Right kidney (tissue), 9 donors: ENCODE measurements around the gene TRIB2.
"Not testable (repeated sequence)": the region's sequence is repeated elsewhere in the genome, so short reads cannot be mapped to it uniquely, and the experiment has no call there.

Experiments used
- DNase-seq: peaks from one replicate; pipeline ENCODE4 v3.0.0-alpha.2; 2016
- long read RNA-seq, 8 donors: transcript quantifications; one replicate each; lab custom pipeline, GENCODE V29; 2026

The TRIB2 gene
- long read RNA-seq, donor 1, full-length matches to known transcripts, result 37 of 43 reads
- long read RNA-seq, donor 1, partial matches to known transcripts, result 0 of 43 reads
- long read RNA-seq, donor 1, other reads (novel, unspliced or antisense), result 6 of 43 reads
- long read RNA-seq, donor 2, full-length matches to known transcripts, result 11 of 11 reads
- long read RNA-seq, donor 2, partial matches to known transcripts, result 0 of 11 reads
- long read RNA-seq, donor 2, other reads (novel, unspliced or antisense), result 0 of 11 reads
- long read RNA-seq, donor 3, full-length matches to known transcripts, result 17 of 120 reads
- long read RNA-seq, donor 3, partial matches to known transcripts, result 103 of 120 reads
- long read RNA-seq, donor 3, other reads (novel, unspliced or antisense), result 0 of 120 reads
- long read RNA-seq, donor 4, full-length matches to known transcripts, result 49 of 58 reads
- long read RNA-seq, donor 4, partial matches to known transcripts, result 9 of 58 reads
- long read RNA-seq, donor 4, other reads (novel, unspliced or antisense), result 0 of 58 reads
- long read RNA-seq, donor 5, full-length matches to known transcripts, result 37 of 37 reads
- long read RNA-seq, donor 5, partial matches to known transcripts, result 0 of 37 reads
- long read RNA-seq, donor 5, other reads (novel, unspliced or antisense), result 0 of 37 reads
- long read RNA-seq, donor 6, full-length matches to known transcripts, result 56 of 68 reads
- long read RNA-seq, donor 6, partial matches to known transcripts, result 12 of 68 reads
- long read RNA-seq, donor 6, other reads (novel, unspliced or antisense), result 0 of 68 reads
- long read RNA-seq, donor 7, full-length matches to known transcripts, result 85 of 338 reads
- long read RNA-seq, donor 7, partial matches to known transcripts, result 253 of 338 reads
- long read RNA-seq, donor 7, other reads (novel, unspliced or antisense), result 0 of 338 reads
- long read RNA-seq, donor 8, full-length matches to known transcripts, result 34 of 34 reads
- long read RNA-seq, donor 8, partial matches to known transcripts, result 0 of 34 reads
- long read RNA-seq, donor 8, other reads (novel, unspliced or antisense), result 0 of 34 reads

GRCh38 chr2:12716282-12717190 lies at the start of gene TRIB2:
TRIB2 (plus strand) TSS chr2:12716936; CDS start chr2:12718308, 1,372 bp downstream.
- peak; percentile 99 for DNase-seq

GRCh38 chr2:12669036-12669435 lies 47.7 kb upstream of the TRIB2 start:
- no peak for DNase-seq

GRCh38 chr2:12672711-12673315 lies 43.9 kb upstream of the TRIB2 start:
- DNase-seq, result no peak

GRCh38 chr2:12674644-12675328 lies 42.0 kb upstream of the TRIB2 start:
- DNase-seq, result no peak

- DNase-seq, result no peak
These were observed 41.4 kb upstream of the TRIB2 start for GRCh38 chr2:12675352-12675795.

- DNase-seq, result no peak
These were observed 40.9 kb upstream of the TRIB2 start for GRCh38 chr2:12675801-12676200.

GRCh38 chr2:12676771-12677170 lies 40.0 kb upstream of the TRIB2 start:
- DNase-seq, result no peak

GRCh38 chr2:12678186-12678585 lies 38.5 kb upstream of the TRIB2 start:
- DNase-seq, result no peak

- DNase-seq, result no peak
These were observed 37.1 kb upstream of the TRIB2 start for GRCh38 chr2:12679550-12680072.

- DNase-seq, result not testable (repeated sequence)
These were observed 36.6 kb upstream of the TRIB2 start for GRCh38 chr2:12680115-12680514.

GRCh38 chr2:12682017-12682416 lies 34.7 kb upstream of the TRIB2 start:
- DNase-seq, result no peak

GRCh38 chr2:12683457-12684100 lies 33.2 kb upstream of the TRIB2 start:
- no peak for DNase-seq

- peak; percentile 19 for DNase-seq
These were observed 32.2 kb upstream of the TRIB2 start for GRCh38 chr2:12684471-12684936.

GRCh38 chr2:12685145-12685544 lies 31.6 kb upstream of the TRIB2 start:
- no peak for DNase-seq

- no peak for DNase-seq
These were observed 30.8 kb upstream of the TRIB2 start for GRCh38 chr2:12685956-12686355.

GRCh38 chr2:12686708-12687283 lies 29.9 kb upstream of the TRIB2 start:
- DNase-seq, result no peak

GRCh38 chr2:12688091-12688490 lies 28.6 kb upstream of the TRIB2 start:
- DNase-seq, result no peak

- no peak for DNase-seq
These were observed 27.8 kb upstream of the TRIB2 start for GRCh38 chr2:12688893-12689292.

- DNase-seq, result no peak
These were observed 23.2 kb upstream of the TRIB2 start for GRCh38 chr2:12693509-12693908.
